ENCODE results near the gene MOSPD3. TPM values are rescaled to one million over a fixed set of nuclear protein-coding genes. Genes with fewer than 3 reads are reported as not detected.

The MOSPD3 gene
- polyA plus RNA-seq, 1 experiment = 9.1 TPM

DNA sequence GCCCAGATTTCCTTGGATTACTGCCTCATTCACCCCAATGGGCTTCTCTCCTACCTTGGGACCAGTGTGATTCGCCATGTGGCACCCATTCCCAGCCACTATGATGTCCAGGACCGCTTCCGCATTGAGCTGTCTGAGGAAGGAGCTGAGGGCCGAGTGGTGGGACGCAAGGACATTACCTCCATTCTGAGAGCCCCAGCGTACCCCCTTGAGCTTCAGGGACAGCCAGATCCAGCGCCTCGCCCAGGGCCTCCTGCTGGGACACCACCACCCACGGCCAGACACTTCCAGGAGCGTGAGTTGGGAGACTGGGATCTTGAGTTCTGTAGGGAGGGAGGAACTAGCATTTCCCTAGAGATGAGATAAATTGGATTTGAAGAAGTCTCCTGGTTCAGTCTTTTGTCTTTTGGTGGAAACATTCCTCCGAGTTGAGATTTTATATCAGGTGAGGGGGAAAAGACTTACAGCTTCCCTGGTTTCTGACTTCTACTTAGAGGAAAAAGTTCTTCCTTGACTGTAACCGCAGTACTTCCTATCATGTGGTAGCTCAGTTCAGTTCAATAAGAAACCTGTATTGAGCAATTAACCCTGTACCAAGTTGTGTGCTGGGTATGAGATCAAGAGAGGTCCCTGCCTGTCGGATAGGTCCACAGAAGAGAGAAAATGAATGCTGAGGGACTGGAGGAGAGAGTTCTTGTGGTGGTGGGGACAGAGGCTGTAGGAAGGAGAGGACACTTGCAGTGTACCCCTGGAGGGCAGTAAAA lies 1.3 kb downstream of the MOSPD3 start:
- CTCF ChIA-PET = interaction anchor here (0.5 to 1.9 kb wide), 4 partner anchors 11 to 111 kb away, joined by 3 to 6 read pairs (median 4); partner anchors contain the start of genes FBXO24 and PCOLCE
- POLR2A ChIA-PET = interaction anchor here (0.6 to 2.1 kb wide), 4 partner anchors 11 to 185 kb away, joined by 3 to 30 read pairs (median 18); partner anchors contain the start of genes FBXO24, LRCH4, PCOLCE and ZCWPW1
- Histone ChIP-seq H3K9me3 (ENCODE audit: control insufficient read depth, insufficient read depth, low read length) (peaks cover 3% of the 10 kb centered on the region; the same call in 1 of the 2 replicates), H3K27me3 (ENCODE audit: control insufficient read depth, insufficient read depth, low read length) (no peaks in the 10 kb centered on the region), H3K27ac (ENCODE audit: low read depth, low read length) (no peak overlapping the region), H3K4me3 (ENCODE audit: low read depth, low read length) (peak overlapping the region; percentile 90)
- no peak for DNase-seq (ENCODE audit: low read depth, low spot score)
- TF ChIP-seq, protein P1, sequence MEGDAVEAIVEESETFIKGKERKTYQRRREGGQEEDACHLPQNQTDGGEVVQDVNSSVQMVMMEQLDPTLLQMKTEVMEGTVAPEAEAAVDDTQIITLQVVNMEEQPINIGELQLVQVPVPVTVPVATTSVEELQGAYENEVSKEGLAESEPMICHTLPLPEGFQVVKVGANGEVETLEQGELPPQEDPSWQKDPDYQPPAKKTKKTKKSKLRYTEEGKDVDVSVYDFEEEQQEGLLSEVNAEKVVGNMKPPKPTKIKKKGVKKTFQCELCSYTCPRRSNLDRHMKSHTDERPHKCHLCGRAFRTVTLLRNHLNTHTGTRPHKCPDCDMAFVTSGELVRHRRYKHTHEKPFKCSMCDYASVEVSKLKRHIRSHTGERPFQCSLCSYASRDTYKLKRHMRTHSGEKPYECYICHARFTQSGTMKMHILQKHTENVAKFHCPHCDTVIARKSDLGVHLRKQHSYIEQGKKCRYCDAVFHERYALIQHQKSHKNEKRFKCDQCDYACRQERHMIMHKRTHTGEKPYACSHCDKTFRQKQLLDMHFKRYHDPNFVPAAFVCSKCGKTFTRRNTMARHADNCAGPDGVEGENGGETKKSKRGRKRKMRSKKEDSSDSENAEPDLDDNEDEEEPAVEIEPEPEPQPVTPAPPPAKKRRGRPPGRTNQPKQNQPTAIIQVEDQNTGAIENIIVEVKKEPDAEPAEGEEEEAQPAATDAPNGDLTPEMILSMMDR (IDR thresholded peaks at IDR 0.05; ENCODE audit: low read depth, low read length) = no peak

DNA sequence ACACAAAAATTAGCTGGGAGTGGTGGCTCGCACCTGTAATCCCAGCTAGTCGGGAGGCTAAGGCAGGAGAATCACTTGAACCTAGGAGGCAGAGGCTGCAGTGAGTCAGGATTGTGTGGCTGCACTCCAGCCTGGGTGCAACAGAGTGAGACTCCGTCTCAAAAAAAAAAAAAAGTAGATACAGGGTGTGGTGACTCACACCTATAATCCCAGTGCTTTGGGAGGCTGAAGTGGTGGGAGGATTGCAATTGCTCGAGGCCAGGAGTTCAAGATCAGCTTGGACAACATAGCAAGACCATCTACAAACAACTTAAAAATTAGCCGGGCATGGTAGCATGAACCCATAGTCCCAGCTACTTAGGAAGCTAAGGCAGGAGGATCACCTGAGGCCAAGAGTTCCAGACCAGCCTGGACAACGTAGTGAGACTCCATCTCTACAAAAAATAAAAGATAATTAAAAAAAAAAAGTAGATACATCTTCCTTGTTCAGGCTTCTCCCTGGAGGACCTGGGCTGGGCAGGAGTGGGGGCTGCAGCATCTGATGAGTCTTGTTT lies 2.0 kb downstream of the MOSPD3 start:
- CTCF ChIA-PET = no interaction called here
- H3K27me3 ChIP-seq (ENCODE audit: control insufficient read depth, insufficient read depth, low read length) = no peaks in the 10 kb centered on the region
- POLR2A ChIA-PET = interaction anchor here (0.6 kb wide), 1 partner anchor 30 kb away, joined by 10 read pairs; no protein-coding TSS in a partner anchor
- no peak overlapping the region for H3K27ac ChIP-seq (ENCODE audit: low read depth, low read length)
- TF ChIP-seq, protein P1 (IDR thresholded peaks at IDR 0.05; ENCODE audit: low read depth, low read length) = no peak
- H3K4me3 ChIP-seq (ENCODE audit: low read depth, low read length) = no peak overlapping the region
- peaks cover 3% of the 10 kb centered on the region; the same call in 1 of the 2 replicates for H3K9me3 ChIP-seq (ENCODE audit: control insufficient read depth, insufficient read depth, low read length)
- no peak for DNase-seq (ENCODE audit: low read depth, low spot score)

DNA sequence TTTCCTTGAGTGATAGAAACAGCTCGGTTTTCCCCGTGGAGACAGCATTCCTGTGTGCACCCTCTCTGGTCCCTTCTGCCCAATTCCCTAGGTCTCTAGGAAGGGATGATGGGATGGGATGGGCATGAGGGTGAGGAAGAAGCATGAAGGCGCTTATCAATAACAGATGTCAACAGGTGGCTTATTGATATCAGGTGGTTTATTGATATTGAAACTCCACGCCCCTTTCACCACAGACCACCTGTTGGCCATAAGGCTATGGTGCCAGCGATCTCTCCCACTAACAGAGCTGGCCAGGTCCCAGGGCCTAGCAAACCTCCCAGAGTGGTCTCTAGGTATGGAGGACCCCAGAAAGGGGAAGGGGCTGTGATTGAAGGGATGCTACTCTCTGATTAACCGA lies 7.9 kb downstream of the MOSPD3 start:
- POLR2A ChIA-PET = no interaction called here

DNA sequence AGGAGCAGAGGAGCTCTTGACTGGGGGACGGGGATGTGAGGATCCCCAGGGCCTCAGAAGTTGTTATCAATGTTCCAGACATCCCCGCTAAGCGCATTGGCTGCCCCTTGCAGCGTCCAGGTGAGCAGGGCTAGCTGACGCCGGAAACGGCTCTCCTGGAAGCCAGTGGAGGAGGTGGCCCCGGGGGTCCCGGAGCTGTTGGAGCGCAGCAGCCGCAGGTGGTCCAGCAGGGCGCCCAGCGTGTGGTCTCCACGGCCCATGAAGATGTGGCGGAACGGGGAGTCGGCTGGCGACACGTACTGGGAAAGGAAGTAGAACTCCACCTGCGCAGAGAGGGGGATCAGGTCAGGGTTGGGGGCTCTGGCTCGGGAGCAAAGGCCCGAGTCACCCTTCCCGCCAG lies 8.5 kb downstream of the MOSPD3 start:
- DNase-seq (ENCODE audit: low read depth, low spot score) = no peak
- TF ChIP-seq, protein P1 (IDR thresholded peaks at IDR 0.05; ENCODE audit: low read depth, low read length) = no peak
- ChIA-PET POLR2A (no interaction called here), CTCF (no interaction called here)
- Histone ChIP-seq H3K9me3 (ENCODE audit: control insufficient read depth, insufficient read depth, low read length) (no peaks in the 10 kb centered on the region), H3K27ac (ENCODE audit: low read depth, low read length) (no peak overlapping the region), H3K27me3 (ENCODE audit: control insufficient read depth, insufficient read depth, low read length) (no peaks in the 10 kb centered on the region), H3K4me3 (ENCODE audit: low read depth, low read length) (no peak overlapping the region)

More for the DNA sequence above, 7.9 kb downstream of the MOSPD3 start:
- H3K27me3 ChIP-seq (ENCODE audit: control insufficient read depth, insufficient read depth, low read length) = no peaks in the 10 kb centered on the region
- no peak overlapping the region for H3K4me3 ChIP-seq (ENCODE audit: low read depth, low read length)
- CTCF ChIA-PET = interaction anchor here (1.4 kb wide), 1 partner anchor 13 kb away, joined by 3 read pairs; no protein-coding TSS in a partner anchor
- H3K27ac ChIP-seq (ENCODE audit: low read depth, low read length) = no peak overlapping the region
- DNase-seq (ENCODE audit: low read depth, low spot score) = no peak
- H3K9me3 ChIP-seq (ENCODE audit: control insufficient read depth, insufficient read depth, low read length) = no peaks in the 10 kb centered on the region
- TF ChIP-seq, protein P1 (IDR thresholded peaks at IDR 0.05; ENCODE audit: low read depth, low read length) = no peak

DNA sequence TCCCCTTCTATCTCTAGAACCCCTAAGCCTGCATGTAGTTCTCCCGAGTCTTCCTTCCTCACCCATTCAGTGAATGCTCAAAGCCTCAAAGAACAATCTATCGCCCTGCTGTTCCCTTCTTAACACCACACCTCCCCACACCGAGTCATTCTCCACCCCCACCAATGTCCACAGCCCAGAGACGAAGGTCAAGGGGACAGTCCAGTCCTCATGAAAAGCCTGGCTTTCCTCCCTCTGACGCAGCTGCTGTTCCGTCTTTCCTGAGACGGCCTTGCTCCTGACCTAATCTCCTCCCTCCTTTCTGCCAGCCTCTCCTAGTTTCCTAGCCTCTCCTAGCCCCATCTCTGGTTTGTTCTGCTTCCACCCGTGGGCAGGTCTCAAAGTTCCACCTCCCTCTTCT lies 9.2 kb downstream of the MOSPD3 start:
- Histone ChIP-seq H3K4me3 (ENCODE audit: low read depth, low read length) (no peak overlapping the region), H3K9me3 (ENCODE audit: control insufficient read depth, insufficient read depth, low read length) (no peaks in the 10 kb centered on the region), H3K27ac (ENCODE audit: low read depth, low read length) (no peak overlapping the region), H3K27me3 (ENCODE audit: control insufficient read depth, insufficient read depth, low read length) (no peaks in the 10 kb centered on the region)
- POLR2A ChIA-PET = no interaction called here
- DNase-seq (ENCODE audit: low read depth, low spot score) = no peak
- CTCF ChIA-PET = no interaction called here
- TF ChIP-seq, protein P1 (IDR thresholded peaks at IDR 0.05; ENCODE audit: low read depth, low read length) = no peak
